ENCODE results near the gene ZC3H12C. TPM values are rescaled to one million over a fixed set of nuclear protein-coding genes. Genes with fewer than 3 reads are reported as not detected.
A peak's percentile ranks its signal among the peaks of the same experiment; 100 is the strongest.

ZC3H12C gene
- total and polyA plus RNA-seq, 10 of the 15 experiments (the other 5 are each of a cell fraction or from before 2014, with no cell fraction given): 0.31 to 31.0 (median 3.7) TPM

- peak; percentile 75 for TF ChIP-seq YY1 (IDR thresholded peaks at IDR 0.05; ENCODE audit: low read depth, low read length)
- peak; percentile 50; the same call in 1 of the 2 replicates for TF ChIP-seq EED (IDR thresholded peaks at IDR 0.05; ENCODE audit: low read depth)
- TF ChIP-seq RAD51 (IDR thresholded peaks at IDR 0.05): no peak
- TF ChIP-seq MAX (IDR thresholded peaks at IDR 0.05; ENCODE audit: low read depth, low read length): no peak
- no peak for TF ChIP-seq BCLAF1 (IDR thresholded peaks at IDR 0.05)
- no peak for TF ChIP-seq RELA (IDR thresholded peaks at IDR 0.05; ENCODE audit: borderline replicate concordance, partially characterized antibody)
- TF ChIP-seq HDAC6 (IDR thresholded peaks at IDR 0.05; ENCODE audit: unreplicated experiment): no peak
- no peak for TF ChIP-seq HSF1 (IDR thresholded peaks at IDR 0.05; ENCODE audit: low read depth, low read length)
- TF ChIP-seq PBX3 (IDR thresholded peaks at IDR 0.05; ENCODE audit: insufficient replicate concordance, low read depth, low read length): no peak
- TF ChIP-seq SIN3A (IDR thresholded peaks at IDR 0.05; ENCODE audit: low read depth, low read length): no peak
- TF ChIP-seq NFXL1 (IDR thresholded peaks at IDR 0.05; ENCODE audit: borderline replicate concordance): no peak
- no peak for TF ChIP-seq KLF5 (IDR thresholded peaks at IDR 0.05; ENCODE audit: partially characterized antibody)
- no peak for TF ChIP-seq CEBPZ (IDR thresholded peaks at IDR 0.05; ENCODE audit: low read depth, low read length)
- no peak for TF ChIP-seq EZH2 (IDR thresholded peaks at IDR 0.05; ENCODE audit: borderline replicate concordance, control insufficient read depth, low read depth, low read length)
- no peak for TF ChIP-seq LARP7 (IDR thresholded peaks at IDR 0.05)
- TF ChIP-seq POLR2AphosphoS5 (IDR thresholded peaks at IDR 0.05; ENCODE audit: low read length): peak; percentile 90
Observed at GRCh38 chr11:110093407-110094297, 460 bp downstream of the ZC3H12C start (continued).
